Renal pelvis (tissue), 4 donors: ENCODE data around the gene RTF1. TPM values are rescaled to one million over a fixed set of nuclear protein-coding genes. Genes with fewer than 3 reads are reported as not detected.
A peak's percentile ranks its signal among the peaks of the same experiment; 100 is the strongest.

ENCODE experiments used
- DNase-seq: peaks from one replicate; pipeline ENCODE4 v3.0.0-alpha.2; 2013
- polyA plus RNA-seq, 3 donors: library from polyadenylated mRNA; unstranded; fragments of 120-200 nt; gene quantifications; one replicate each; pipeline ENCODE4 v1.2.1, GENCODE V29; 2013; ENCODE audit not compliant: insufficient read length in 3 of 3

The RTF1 gene
- polyA plus RNA-seq, 3 donors: 57.7 to 71.1 (median 64.1) TPM

DNA sequence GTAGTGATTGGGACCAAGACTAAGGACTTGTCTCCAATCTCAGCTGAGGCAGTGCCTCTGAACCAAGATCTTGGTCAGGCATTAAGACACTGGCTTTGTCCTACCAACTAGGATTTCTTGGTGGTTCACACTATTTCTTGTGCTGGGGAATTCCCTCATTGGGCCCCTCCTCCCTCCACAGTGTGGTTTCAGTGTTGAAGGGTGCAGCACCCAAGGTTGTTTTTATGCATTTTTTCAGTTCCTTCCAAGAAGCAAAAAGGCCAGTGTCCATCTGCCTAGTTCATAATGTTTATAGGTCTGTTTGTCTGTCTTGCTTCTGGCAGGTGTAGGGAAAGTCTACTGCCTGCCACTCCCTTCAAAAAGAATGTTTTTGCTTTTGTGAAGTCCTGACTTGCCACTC is 66.2 kb downstream of the RTF1 start:
- DNase-seq: no peak

DNA sequence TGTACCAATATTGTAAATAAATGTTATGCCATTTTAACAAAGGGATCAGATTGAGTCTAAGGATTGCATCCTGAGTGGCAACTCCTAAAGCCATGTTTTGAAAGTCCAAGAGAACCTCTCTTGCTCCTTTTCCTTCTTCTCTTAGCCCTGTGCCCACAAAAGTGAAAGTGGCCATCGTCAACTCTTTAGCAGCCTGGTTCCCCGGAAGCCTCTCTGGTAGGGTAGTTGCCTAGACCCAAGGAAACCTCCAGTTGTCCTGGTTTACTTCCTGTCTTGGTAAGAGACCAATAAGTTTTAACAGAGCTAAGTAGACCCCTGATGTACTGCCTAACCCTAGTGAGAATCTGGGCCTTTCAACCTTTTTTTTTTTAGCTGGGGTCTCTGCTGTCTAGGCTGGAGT is 66.6 kb downstream of the RTF1 start:
- no peak for DNase-seq

DNA sequence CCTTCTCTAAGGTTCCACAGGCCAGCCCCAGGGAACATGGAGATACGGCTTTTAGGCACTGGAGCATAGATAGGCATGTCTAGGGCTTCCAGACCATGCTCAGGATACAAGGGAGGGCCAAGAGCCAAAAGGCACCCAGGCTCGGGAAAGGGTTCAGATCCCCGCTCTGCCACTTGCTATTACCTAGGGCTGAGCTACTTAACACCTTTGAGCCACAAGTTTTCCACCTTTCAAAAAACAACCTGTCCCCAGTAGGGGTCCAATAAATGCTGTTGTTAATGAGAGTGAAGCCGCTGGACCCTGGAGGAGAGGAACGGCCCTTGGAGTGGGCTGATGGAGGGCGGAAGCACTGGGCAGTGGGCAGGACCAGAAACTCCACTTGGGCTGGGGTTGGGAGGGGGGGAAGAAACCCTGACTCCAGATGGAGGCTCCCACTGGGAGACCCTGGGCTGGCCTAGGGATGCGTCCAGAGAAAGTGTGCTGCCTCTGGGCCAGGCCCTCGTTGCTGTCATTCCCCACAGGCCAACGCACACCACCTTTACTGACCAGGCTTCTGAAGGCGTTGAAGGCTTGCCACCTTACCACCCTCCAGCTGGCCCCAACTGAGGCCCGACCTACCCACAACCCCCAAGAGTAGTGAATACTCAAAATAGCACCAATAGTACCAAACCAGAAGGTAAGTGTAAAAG is 68.2 kb downstream of the RTF1 start:
- DNase-seq: no peak

DNA sequence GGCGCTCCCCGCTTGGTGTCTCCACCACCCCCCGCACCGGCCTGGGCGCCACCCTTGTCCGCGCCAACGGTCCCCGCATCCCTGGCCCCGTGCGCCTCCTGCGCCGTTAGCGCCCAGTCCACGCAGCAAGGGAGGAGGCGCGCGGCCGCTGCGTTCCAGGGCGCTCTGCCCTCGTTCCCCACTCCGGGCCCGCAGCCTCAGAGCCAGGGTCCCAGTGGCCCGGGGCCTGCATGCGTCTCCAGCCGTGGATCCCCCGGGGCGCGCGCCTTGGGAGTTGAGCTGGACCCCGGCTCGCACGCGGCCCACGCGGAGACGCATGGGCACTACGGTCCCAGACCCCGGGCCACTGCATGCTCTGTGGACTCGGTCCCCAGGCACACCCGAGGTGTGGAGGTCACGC is 69.4 kb downstream of the RTF1 start:
- no peak for DNase-seq

DNA sequence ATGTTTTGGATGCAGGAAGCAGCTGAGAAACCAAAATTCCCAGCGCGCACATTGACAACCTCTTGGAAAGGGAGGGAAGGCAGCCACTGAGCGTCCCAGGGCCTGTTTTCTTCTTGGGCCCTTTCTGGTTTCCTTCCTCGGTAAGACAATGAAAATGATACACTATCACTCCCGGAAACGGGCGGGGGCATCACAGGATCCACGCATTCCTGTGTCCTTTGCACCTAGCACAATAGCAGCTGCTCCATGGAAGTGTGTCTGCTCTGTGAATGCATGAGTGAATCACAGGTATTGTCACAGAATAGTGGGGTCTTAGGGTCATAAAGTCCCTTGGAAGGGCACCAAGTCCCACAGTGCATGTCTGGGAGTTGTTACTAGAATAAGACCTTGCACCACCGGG is 70.5 kb downstream of the RTF1 start:
- peak; percentile 42 for DNase-seq

DNA sequence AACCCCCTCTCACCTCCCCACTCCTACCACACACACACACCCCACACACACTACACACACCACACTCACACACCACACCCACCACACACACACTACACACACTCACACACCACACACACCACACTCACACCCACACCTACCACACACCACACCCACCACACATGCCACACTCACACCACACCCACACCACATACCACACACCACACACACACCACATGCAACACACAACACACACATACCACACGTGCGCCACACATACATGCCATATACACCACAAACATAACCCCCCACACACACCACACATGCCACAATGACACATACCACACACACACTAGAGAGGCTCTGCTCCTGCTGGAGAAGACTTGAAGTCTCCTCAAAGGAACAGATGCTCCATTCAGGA is 70.9 kb downstream of the RTF1 start:
- DNase-seq: no peak

DNA sequence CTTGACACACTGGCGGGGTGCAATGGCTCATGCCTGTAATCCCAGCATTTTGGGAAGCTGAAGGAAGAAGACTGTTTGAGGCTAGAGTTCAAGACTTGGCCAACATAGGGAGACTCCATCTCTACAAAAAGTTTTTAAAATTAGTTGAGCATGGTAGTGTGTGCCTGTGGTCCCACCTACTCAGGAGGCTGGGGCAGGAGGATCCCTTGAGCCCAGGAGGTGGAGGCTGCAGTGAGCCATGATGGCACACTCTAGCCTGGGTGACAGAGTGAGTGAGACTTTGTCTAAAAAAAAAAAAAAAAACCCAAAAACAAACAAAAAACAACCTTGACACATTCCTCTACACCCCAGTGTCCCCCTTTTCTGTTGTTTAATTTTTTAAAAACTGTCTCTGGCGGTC is 72.7 kb downstream of the RTF1 start:
- DNase-seq: no peak

DNA sequence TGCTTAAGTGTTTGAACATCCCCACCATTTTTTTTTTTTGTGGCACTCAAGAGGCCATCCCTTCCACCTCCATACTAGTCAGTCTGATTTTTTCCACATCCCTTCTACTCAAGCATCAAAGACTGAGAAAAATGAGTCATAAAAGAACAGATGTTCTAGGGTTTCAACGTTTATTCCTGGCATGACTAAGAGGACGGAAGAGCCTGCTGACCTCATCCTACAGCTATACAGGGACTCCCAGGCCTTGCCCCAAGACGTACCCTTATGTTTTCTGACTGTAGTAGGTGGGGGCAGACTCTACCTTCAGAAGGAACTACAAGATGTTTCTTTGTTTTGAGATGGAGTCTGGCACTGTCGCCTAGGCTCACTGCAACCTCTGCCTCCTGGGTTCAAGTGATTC is 73.5 kb downstream of the RTF1 start:
- no peak for DNase-seq

DNA sequence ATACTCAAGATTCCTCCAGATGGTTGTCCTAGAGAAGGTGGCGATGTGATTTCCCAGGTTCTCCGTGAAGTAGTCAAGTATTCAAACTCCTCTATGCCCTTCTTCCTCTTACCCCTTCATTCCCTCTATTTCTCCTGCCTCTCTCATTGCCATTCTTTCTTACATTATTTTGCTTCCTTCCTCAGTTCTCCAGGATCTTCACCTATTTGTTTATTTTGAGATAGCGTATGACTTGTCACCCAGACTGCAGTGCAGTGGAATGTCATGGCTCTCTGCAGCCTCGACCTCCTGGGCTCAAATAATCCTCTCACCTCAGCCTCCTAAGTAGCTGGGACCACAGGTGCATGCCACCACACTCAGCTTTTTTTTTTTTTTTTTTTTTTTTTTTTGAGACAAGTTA is 75.0 kb downstream of the RTF1 start:
- DNase-seq: no peak

DNA sequence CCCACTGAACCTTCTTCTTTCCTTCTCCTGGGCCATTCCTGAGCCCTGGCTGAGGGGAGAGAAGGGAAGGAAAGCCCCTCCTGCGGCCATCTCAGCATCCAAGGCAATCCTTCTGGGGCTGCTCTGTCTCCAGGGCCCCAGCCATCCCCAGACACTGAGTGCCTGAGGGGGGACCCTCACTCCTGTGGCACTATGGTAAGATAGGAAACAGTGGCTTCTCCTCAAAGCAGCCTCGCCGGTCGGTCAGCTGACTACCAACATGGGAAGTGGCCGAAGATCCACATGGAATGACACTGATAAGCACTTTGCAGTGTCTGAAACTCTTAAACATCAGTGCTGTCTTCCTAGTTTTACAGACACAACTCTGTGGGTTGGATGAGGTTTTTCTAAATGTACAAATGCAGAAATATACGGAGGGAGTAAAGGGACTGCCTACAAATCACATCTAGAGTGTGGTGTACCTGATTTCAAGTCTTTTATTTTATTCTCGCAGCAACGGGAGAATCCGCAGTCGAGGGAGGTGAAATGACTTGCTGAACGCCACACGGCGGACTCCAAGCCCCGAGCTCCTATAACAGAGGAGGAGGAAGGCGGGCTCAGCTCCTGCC is 75.8 kb downstream of the RTF1 start:
- no peak for DNase-seq

DNA sequence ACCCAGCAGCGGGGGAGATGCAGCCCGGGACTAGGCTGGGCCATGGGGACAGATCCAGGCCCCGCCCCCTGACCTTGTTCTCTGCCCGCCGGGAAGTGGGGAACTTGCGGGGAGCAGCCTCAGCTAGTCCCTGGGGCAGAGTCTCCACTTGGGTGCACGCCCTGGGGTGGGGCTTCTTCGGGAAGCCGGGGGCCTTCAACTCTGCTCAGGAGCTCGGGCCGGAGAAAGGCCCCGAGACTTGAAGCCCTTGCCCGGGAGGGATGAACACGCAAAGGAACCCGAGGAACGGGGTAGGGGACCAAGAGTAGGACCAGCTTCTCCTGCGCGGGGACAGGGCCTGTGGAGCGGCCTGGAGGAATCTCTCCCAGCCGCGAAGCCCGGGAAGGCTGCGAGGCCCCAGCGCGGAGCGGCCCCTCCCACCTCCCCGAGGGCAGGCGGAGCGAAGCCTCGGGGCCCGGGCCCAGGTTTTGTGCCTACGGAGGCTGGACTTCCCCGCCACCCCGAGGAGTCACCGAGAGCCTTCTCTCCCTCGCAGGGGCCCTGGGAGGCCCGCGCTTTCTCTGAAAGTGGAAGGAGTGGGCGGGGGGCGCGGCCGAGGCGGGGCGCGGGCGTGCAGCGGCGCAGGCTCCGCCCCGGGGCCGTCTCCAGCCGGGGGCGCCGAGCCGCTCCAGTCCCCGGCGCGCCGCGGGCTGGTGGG is 76.5 kb downstream of the RTF1 start, which contains the start of gene ITPKA:
Gene ITPKA (plus strand): TSS at position 670 of the 697 bp plus-strand sequence. CDS start 54 bp downstream, outside the sequence.
- peak; percentile 49 for DNase-seq

DNA sequence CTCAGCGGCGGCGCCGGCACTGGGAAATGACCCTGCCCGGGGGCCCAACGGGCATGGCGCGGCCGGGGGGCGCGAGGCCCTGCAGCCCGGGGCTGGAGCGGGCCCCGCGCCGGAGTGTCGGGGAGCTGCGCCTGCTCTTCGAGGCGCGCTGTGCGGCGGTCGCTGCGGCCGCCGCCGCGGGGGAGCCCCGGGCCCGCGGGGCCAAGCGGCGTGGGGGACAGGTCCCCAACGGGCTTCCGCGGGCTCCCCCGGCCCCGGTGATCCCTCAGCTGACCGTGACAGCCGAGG is 77.0 kb downstream of the RTF1 start:
- DNase-seq: no peak

DNA sequence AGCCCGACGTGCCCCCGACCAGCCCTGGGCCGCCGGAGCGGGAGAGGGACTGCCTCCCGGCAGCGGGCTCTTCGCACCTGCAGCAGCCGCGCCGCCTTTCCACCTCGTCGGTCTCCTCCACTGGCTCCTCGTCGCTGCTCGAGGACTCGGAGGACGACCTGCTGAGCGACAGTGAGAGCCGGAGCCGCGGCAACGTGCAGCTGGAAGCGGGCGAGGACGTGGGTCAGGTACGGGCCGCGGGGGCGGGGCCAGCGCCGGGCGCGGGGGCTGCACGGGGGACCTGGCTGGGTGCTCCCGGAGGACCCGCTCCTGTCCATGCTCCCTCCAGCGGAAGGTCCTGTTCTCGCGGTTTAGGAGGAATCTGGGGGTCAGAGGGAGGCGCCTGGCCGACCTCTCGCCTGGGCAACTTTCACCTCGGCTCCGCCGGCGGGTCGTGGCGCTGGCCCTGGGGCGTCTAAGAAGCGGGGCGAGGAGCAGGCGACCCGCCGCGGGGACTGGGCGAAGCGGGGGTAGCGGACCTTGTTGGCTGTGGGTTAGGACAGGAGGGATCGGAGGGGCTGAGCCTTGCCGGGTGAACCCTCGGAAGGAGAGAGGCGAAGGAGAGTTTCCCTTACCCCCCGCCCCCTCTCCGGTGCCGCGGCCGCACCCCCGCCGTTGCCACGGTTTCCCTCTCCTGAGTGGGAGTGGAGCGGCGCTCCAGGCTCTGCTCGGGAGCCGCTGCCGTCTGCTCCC is 77.5 kb downstream of the RTF1 start:
- no peak for DNase-seq

DNA sequence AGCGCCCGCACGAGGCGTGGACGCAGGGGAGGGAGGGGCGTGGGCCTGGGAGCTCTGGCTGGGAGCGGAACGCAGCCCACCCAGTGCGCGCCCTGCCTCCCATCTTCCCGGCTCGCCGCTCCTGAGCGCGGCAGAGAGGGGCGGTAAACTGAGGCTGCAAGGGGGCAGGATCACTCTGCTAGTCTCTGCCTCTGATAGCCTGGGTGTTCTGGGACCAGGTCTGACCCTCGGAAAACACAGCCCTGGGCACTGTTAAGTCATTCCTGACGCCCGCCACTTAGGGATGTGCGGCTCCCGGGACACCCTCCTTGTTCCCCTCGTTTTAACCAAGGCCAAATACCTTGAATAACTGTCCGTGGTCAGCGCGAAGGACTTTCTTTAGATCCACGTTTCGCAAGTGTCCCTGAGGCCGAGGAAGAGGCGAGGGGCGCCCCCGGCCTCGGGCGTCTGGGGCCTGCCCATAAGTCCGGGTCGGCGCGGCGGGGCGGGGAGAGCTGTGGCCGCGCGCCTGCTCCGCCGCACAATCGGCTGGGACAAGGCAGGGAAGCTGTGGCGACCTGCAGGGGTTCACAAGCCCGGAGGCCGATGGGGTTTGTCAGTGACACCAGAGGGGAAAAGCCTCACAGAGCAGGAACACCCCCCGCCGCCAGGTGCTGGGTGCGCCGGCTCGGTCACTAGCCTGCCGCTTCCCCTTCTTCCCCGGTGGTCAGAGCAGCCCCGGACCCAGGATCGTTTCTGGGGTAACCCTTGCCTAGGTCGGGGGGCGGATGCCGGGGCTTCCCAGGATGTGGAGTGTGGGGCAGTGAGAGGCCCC is 78.2 kb downstream of the RTF1 start:
- DNase-seq: no peak

DNA sequence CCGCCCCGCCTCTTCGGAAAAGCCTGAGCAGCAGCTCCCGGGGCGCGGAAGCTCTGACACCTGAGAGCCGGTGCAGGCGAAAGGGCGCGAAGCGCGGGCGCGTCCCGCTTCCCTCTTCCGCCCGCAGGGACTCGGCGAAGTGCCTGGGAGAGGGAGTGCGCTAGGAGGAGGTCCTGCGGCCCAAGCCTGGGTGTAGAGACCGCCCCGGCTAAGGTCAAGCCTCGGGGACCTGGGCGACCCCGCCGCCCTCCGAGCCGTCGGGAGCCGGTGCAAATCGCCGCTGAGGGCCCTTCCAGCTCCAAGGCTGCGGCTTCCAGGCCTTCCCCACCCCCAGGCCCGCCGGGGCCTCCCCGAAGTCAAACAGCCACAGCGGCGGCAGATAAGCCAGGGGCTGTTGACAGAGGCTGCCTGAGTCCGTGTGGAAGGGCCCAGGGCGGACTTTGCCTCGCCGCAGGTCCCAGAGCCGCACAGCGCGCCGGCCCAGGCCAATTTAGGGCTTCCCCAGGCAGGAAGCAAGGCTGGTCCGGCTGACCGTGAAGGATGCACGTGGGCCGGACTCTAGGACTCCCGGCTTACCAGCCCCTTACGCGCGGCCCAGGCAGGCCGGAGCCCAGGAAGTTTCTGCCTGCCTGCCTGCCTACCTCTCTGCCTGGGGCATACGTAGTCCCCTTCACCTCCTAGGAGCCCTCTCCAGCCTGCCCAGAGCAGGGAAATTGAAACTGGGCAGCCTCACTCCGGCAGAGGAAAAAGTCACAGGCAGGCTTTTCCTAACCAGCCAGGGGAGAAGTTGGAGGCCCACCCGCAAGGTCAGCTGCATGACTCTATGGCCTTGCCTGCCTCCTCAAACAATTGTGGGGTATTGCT is 79.1 kb downstream of the RTF1 start:
- DNase-seq: no peak

DNA sequence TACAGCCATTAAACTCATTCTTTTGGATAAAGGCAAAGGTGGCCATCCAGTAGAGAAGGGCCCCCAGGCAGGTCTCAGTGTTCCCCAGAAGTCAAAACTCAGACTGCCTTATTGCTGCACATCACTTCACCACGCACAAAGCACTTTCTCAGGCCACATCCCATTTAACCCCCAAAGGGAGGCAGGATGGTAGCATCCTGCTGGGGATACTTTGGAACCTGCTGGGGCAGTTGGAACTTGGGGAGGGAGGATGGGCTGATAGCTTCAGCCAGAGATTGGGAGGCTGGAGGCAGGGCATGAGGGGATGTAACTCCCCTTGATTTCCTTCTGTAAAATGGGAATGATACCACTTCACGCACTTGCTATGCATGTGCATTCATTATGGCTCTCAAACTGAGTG is 81.8 kb downstream of the RTF1 start:
- no peak for DNase-seq

DNA sequence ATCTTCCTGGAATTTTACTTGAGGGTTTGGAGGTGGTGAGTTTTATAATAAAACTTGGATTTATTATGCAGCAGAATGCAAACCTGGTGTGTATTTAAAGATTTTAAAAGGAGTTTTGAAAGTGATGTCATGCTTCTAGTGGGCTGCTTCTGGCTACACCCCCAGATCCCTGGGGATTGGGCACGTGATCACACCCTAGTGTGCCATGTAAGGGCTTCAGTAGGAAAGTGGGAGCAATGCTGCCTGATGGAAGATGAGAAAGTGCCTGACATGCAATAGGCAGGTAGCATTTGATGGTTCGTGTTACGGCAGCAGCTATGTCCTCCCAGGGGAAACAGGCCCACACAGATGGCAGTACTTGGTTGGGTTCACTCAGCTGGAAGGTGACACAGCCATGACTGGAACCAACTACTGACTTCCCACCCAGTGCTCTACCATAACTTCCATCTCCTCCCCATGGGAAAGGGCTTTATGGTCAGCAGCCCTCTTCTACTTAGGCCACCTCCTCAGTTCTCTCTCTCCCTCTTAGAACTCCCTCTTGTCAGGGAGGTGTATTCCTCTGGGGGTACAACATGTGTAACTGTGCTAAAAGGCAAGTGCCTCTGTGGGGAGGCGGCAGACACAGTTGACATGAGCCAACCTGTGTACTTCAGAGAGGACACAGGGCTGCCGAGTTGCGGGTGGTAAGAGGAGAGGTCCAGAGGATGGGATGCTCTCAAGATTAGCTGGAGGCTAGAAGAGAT is 82.4 kb downstream of the RTF1 start:
- no peak for DNase-seq

DNA sequence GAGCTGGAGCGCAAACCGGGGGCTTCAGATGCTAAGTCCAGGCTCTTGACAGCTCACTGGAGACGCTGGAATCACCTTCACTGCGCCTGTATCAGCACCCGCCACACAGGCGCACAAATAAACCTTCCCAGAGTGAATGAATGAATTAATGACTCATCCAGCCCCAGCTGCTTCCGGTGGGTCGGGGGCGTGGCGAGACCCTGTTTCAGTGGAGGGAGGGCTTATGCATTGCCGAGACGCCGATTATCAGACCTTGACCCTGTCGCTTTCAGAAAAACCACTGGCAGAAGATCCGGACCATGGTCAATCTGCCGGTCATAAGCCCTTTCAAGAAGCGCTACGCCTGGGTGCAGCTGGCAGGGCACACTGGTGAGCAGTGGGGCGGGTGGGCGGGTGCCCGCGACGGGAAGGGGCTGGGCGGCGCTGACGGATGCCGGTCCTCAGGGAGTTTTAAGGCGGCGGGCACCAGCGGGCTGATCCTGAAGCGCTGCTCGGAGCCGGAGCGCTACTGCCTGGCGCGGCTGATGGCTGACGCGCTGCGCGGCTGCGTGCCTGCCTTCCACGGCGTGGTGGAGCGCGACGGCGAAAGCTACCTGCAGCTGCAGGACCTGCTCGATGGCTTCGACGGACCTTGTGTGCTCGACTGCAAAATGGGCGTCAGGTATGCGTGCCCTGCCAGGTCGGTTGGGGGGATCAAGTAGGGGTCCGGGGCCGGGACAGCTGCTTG is 84.5 kb downstream of the RTF1 start:
- peak; percentile 51 for DNase-seq
